Measurements from ENCODE around the gene NEK7.

NEK7 gene

DNA sequence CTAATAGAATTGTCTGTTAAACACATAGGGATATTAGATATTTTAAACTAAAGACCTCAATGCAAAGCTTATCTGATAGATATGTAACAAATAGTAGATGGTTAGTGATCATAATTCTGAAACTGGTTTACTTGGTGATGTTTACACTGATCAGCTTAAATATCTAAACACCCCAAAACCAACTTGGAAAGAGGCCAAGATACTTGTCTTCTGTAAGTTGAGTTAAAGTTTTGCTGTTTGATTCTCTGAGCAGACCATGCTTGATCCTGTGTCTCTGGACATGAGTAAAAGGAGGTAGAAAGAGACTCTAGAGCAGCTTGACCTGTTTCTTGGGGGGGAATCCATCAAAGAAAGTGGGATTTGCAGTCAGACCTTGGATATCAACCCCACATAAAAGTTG, 107.5 kb downstream of the NEK7 start:
- DNase-seq, result no peak

GRCh38 chr1:198265073-198265661, 108.4 kb downstream of the NEK7 start:
- no peak for DNase-seq

- DNase-seq, result no peak
These were observed 110.3 kb downstream of the NEK7 start for GRCh38 chr1:198267056-198267455.

- no peak for DNase-seq
These were observed 111.1 kb downstream of the NEK7 start for GRCh38 chr1:198267921-198268320.

DNA sequence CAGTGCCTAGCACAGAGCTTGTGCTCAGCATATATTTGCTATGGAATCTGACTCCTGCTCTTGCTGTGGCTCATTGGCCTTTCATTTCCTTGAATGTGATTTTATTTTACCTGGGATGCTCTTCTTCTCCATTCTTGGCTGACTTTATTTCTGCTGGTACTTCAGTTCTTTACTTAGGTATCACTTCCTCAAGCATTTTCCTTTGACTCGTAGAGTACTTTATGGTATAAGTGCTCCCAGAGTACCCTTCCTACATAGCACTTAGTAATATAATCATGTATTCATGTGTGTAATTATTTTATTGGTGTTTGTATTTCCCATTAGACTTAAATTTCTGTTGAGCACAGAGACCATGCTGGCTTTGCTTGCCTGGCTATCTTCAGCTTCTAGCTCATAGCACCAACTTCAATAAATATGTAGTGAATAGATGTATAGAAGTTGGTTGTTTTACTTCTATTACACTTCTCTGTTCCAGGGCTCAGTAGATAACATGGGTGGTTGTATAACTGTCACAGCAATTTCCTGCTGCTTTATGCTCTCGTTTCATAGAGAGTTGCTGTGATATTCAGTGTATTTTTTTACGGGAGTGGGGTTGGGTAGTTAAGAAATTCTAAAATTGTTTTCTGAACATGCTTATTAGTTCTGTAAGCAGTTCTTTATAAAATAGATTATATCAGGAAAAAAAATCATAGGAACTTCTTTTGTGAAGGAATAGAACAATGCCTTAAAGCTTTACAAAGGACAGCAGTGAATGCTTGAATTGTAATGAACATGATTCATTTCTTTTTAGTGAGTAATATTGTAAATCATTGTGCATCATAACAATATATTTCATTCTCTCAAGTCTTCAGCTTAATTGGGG, 112.2 kb downstream of the NEK7 start:
- no peak for DNase-seq

GRCh38 chr1:198269646-198269940, 112.8 kb downstream of the NEK7 start:
- no peak for DNase-seq

GRCh38 chr1:198270273-198270828, 113.6 kb downstream of the NEK7 start:
- no peak for DNase-seq

DNA sequence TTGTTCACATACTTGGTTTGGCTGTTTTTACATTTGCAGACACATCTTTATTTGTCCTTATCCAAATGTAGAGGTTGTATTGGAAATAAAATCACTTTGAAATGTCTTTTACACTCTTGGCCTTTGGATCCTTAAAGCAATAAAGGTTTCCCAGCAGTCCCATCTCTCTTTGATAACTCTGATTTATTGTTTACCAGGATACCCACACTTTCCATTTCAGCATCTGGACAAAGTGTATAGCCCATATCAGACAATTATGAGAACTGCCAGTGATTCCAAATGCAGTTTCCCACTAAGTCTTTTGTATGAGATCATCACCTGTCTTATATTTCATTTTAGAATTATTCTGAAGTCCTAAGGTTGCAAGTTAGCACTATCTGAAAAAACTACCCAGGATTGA, 114.7 kb downstream of the NEK7 start:
- DNase-seq, result no peak

GRCh38 chr1:198272492-198272891, 115.7 kb downstream of the NEK7 start:
- no peak for DNase-seq

DNA sequence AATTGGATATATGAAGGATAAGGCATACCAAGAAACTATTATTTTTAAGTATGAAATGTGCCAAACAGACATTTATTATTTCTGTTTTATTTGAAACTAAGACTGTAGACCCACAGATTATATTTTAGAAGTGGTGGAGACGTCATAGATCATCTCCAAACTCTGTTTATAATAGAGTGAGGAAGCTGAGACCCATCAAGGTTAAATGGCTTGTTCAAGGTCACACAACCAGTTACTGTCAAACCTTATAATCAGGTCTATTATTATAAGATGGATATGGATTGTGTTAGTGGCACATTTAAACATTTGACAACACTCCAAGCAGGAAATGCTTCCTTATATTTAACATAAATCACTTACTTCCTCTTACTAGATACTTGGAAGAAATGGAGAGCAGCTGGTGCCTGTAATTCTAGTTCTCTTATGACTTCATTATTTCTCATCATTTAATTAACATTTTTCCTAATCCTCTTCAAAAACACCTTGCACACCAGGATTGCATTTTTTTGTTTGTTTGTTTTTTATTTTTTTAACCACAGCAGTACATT, 117.0 kb downstream of the NEK7 start:
- no peak for DNase-seq

DNA sequence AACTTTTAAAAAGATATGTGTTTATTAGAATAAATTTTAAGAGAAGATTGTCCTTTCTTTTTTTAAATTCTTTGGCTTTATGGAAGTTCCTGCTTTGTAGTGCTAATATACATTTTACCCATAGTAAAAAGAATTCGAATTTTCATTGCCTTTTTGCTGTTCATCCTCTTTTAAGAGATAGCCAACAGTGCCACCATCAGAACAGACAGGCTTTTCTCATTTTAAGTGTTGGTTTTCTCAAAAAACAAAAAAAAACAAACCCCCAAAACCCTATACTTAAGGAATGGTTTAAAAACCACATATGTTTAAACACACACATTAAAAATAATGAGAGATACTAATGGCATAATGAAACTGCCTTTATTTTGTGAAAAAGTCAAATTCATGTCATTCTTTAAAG, 118.8 kb downstream of the NEK7 start:
- DNase-seq, result no peak

DNA sequence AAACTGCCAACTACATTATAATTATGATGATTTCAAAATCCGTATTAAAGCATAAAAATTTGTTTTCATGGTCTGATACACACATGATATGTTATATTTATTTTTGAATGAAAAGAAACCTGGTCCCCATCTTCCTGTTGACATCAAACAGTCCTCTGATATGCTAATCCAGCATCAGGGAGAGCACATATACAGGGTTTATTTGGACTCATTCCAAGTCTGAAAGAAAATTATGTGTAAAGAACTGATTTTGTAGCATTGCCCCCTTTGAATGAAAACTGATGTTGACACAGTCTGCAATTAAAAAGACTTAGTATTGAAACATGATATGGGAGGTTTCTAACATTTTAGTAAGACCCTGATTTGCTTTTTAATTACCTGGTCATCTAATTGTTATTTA, 119.4 kb downstream of the NEK7 start:
- no peak for DNase-seq

GRCh38 chr1:198278943-198279342, 122.1 kb downstream of the NEK7 start:
- DNase-seq, result no peak

GRCh38 chr1:198280080-198280479, 123.3 kb downstream of the NEK7 start:
- no peak for DNase-seq

- no peak for DNase-seq
These were observed 125.1 kb downstream of the NEK7 start for GRCh38 chr1:198281911-198282310.

GRCh38 chr1:198283222-198283621, 126.4 kb downstream of the NEK7 start:
- DNase-seq, result no peak

GRCh38 chr1:198287916-198288315, 131.1 kb downstream of the NEK7 start:
- no peak for DNase-seq

DNA sequence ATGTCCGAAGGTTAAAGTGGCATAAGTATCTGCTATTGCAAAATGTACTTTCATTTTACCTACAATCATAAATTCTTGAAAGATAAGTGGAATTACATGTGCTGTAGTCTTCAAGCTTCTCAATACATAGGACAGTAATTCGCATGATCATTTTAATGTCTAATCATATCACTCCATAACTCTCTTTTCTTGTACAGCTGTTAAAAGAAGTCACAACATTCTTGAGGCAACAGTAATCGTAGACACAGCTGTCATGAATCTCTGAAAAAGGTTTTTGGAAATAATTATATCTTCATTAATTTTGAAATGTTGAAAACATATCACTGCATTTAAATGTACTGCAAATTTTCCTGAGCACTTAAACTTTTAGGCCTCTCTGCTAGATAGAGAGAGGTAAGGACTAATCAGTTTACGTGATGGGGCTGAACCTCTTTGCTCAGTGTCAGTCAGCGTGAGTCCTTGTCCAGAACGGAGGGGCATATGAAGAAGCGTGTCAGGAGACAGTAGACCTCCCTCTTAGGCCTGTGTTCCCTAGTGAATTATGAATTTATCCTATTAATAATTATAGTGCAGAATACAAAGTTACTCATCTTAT, 133.4 kb downstream of the NEK7 start:
- no peak for DNase-seq

GRCh38 chr1:198291036-198291435, 134.2 kb downstream of the NEK7 start:
- DNase-seq, result no peak

DNA sequence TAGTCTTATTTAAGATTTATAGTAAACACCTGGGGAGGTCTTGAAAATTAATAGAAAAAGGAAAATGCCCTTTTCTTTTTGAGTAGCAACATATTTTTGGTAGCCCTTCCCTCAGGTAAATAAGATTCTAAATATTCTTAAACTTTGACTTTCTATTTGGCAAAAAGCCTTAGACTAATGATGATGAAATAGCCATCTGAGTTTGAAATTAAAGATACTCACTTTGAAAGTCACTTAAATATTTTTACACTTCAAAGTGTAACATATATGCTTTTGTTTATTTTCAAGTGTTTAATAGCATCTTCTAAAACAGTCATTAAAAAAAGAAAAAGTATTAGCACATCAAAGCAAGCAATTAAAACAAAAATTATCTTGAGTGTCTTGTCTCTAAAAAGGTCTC, 135.1 kb downstream of the NEK7 start:
- DNase-seq, result no peak

GRCh38 chr1:198295225-198295624, 138.4 kb downstream of the NEK7 start:
- DNase-seq, result no peak

- no peak for DNase-seq
These were observed 139.2 kb downstream of the NEK7 start for GRCh38 chr1:198295971-198296370.

DNA sequence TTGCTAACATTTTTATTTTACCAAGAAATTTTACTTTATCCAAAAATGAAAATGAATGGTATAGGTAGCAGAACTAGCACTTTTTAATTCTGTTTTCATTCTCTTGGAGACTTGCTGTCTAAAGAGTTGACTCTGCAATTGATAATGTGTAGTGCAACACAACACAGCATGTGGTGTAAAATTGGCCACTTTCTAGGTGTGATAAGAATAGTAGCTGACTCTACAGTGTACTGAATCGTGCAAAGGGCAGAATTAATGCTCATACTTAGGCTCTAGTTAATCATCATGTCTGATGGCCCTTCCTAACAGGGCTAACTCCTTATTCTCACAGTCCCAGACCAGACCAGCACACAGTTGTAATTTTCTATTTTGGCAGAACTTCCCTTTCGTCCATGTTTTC, 140.5 kb downstream of the NEK7 start:
- no peak for DNase-seq

GRCh38 chr1:198298640-198299039, 141.8 kb downstream of the NEK7 start:
- DNase-seq, result no peak

All from activated CD4-positive, alpha-beta T cell treated with anti-CD3 and anti-CD28 coated beads, Interleukin-2, amount 50 U/mL, for 1 hour (primary cell).